ENCODE measurements around the gene DECR2. TPM values are rescaled to one million over a fixed set of nuclear protein-coding genes. Genes with fewer than 3 reads are reported as not detected.
"Not testable (repeated sequence)": the region's sequence is repeated elsewhere in the genome, so short reads cannot be mapped to it uniquely, and the experiment has no call there.

The DECR2 gene
- total and polyA plus RNA-seq, 2 donors (not counting 1 experiment from before 2014, with no cell fraction given), result 12.0 to 12.1 TPM

DNA sequence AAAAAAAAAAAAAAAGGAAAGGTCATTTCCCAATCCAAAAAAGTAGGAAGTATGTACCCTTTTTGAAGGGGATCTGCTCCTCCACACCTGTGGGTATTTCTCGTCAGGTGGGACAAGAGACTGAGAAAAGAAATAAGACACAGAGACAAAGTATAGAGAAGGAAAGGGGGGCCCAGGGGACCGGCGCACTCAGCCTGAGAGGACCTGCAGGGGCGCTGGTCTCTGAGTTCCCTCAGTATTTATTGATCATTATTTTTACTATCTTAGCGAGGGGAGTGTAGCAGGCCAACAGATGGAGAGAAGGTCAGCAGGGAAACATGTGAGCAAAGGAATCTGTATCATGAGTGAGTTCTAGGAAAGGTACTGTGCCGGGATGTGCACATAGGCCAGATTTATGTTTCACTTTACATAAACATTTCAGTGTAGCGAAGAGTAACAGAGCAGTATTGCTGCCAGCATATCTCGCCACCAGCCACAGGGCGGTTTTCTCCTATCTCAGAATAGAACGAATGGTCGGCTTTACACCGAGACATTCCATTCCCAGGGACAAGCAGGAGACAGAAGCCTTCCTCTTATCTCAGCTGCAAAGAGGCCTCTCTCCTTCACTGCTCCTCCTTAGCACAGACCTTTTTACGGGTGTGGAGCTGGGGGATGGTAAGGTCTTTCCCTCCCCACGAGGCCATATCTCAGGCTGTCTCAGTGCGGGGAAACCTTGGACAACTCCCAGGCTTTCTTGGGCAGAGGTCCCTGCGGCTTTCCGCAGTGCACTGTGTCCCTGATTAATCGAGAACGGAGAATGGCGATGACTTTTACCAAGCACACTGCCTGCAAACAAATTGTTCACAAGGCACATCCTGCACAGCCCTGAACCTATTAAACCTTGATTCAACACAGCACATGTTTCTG lies 13.7 kb upstream of the DECR2 start:
- not testable (repeated sequence) for H3K27ac ChIP-seq (ENCODE audit: insufficient read depth, low read length); H3K9ac ChIP-seq (ENCODE audit: insufficient read depth, low read length); H4K20me1 ChIP-seq (ENCODE audit: control insufficient read depth, extremely low read depth, insufficient read depth, low read length); H3K9me3 ChIP-seq (ENCODE audit: control insufficient read depth, insufficient read depth, low read depth, low read length); H3K4me1 ChIP-seq (ENCODE audit: control insufficient read depth, extremely low read depth, insufficient read depth, low read length); H3K36me3 ChIP-seq (ENCODE audit: control insufficient read depth, insufficient read depth, low read length); H3K27me3 ChIP-seq (ENCODE audit: control insufficient read depth, insufficient read depth, low read length); H3K79me2 ChIP-seq (ENCODE audit: control insufficient read depth, insufficient read depth, low read length)
- H3K4me3 ChIP-seq (replicated peaks in 1 of 4; ENCODE audit: control extremely low read depth in 1 of 4, insufficient read depth in 1 of 4, low read depth in 3 of 4, low read length in 4 of 4), result peak overlapping the region in 2 of 4 experiments; percentile 14 to 36
- H3K4me2 ChIP-seq (ENCODE audit: extremely low read depth, insufficient read depth, low read length), result peak overlapping the region; percentile 69
- H2AFZ ChIP-seq (ENCODE audit: low read length), result peak overlapping the region; percentile 38
- peak; percentile 58 to 70 for DNase-seq (ENCODE audit: low read depth in 2 of 2)
- TF ChIP-seq, protein P1, sequence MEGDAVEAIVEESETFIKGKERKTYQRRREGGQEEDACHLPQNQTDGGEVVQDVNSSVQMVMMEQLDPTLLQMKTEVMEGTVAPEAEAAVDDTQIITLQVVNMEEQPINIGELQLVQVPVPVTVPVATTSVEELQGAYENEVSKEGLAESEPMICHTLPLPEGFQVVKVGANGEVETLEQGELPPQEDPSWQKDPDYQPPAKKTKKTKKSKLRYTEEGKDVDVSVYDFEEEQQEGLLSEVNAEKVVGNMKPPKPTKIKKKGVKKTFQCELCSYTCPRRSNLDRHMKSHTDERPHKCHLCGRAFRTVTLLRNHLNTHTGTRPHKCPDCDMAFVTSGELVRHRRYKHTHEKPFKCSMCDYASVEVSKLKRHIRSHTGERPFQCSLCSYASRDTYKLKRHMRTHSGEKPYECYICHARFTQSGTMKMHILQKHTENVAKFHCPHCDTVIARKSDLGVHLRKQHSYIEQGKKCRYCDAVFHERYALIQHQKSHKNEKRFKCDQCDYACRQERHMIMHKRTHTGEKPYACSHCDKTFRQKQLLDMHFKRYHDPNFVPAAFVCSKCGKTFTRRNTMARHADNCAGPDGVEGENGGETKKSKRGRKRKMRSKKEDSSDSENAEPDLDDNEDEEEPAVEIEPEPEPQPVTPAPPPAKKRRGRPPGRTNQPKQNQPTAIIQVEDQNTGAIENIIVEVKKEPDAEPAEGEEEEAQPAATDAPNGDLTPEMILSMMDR (conservative IDR thresholded peaks at IDR 0.05 in 1 of 2, IDR thresholded peaks at IDR 0.05 in 1 of 2; ENCODE audit: low read depth in 1 of 2, low read length in 2 of 2), result peak in 1 of 2 donors; percentile 29

- TF ChIP-seq, protein P1 (conservative IDR thresholded peaks at IDR 0.05 in 1 of 2, IDR thresholded peaks at IDR 0.05 in 1 of 2; ENCODE audit: low read depth in 1 of 2, low read length in 2 of 2), result no peak
- TF ChIP-seq EZH2 (IDR thresholded peaks at IDR 0.05; ENCODE audit: low read length, missing control alignments), result no peak
- Histone ChIP-seq H3K4me3 (replicated peaks in 1 of 4; ENCODE audit: control extremely low read depth in 1 of 4, insufficient read depth in 1 of 4, low read depth in 3 of 4, low read length in 4 of 4) (no peak overlapping the region), H3K36me3 (ENCODE audit: control insufficient read depth, insufficient read depth, low read length) (no peaks in the 10 kb centered on the region), H3K4me1 (ENCODE audit: control insufficient read depth, extremely low read depth, insufficient read depth, low read length) (no peaks in the 10 kb centered on the region), H3K9me3 (ENCODE audit: control insufficient read depth, insufficient read depth, low read depth, low read length) (no peaks in the 10 kb centered on the region), H3K27ac (ENCODE audit: insufficient read depth, low read length) (no peak overlapping the region), H3K27me3 (ENCODE audit: control insufficient read depth, insufficient read depth, low read length) (no peaks in the 10 kb centered on the region), H3K79me2 (ENCODE audit: control insufficient read depth, insufficient read depth, low read length) (no peaks in the 10 kb centered on the region), H3K4me2 (ENCODE audit: extremely low read depth, insufficient read depth, low read length) (no peak overlapping the region), H2AFZ (ENCODE audit: low read length) (no peak overlapping the region), H4K20me1 (ENCODE audit: control insufficient read depth, extremely low read depth, insufficient read depth, low read length) (no peaks in the 10 kb centered on the region), H3K9ac (ENCODE audit: insufficient read depth, low read length) (no peak overlapping the region)
- DNase-seq (ENCODE audit: low read depth in 2 of 2), result no peak
Observed at GRCh38 chr16:389352-389751, 12.3 kb upstream of the DECR2 start.

GRCh38 chr16:391885-392335 lies 9.8 kb upstream of the DECR2 start:
- Histone ChIP-seq H3K4me2 (ENCODE audit: extremely low read depth, insufficient read depth, low read length) (peak overlapping the region; percentile 37), H3K79me2 (ENCODE audit: control insufficient read depth, insufficient read depth, low read length) (no peaks in the 10 kb centered on the region), H3K27me3 (ENCODE audit: control insufficient read depth, insufficient read depth, low read length) (no peaks in the 10 kb centered on the region), H3K9me3 (ENCODE audit: control insufficient read depth, insufficient read depth, low read depth, low read length) (no peaks in the 10 kb centered on the region), H3K36me3 (ENCODE audit: control insufficient read depth, insufficient read depth, low read length) (no peaks in the 10 kb centered on the region), H3K4me3 (replicated peaks in 1 of 4; ENCODE audit: control extremely low read depth in 1 of 4, insufficient read depth in 1 of 4, low read depth in 3 of 4, low read length in 4 of 4) (no peak overlapping the region), H3K27ac (ENCODE audit: insufficient read depth, low read length) (no peak overlapping the region), H2AFZ (ENCODE audit: low read length) (no peak overlapping the region), H3K4me1 (ENCODE audit: control insufficient read depth, extremely low read depth, insufficient read depth, low read length) (no peaks in the 10 kb centered on the region), H4K20me1 (ENCODE audit: control insufficient read depth, extremely low read depth, insufficient read depth, low read length) (no peaks in the 10 kb centered on the region), H3K9ac (ENCODE audit: insufficient read depth, low read length) (no peak overlapping the region)
- DNase-seq (ENCODE audit: low read depth in 2 of 2), result peak; percentile 80 to 83
- no peak for TF ChIP-seq EZH2 (IDR thresholded peaks at IDR 0.05; ENCODE audit: low read length, missing control alignments)
- TF ChIP-seq, protein P1 (conservative IDR thresholded peaks at IDR 0.05 in 1 of 2, IDR thresholded peaks at IDR 0.05 in 1 of 2; ENCODE audit: low read depth in 1 of 2, low read length in 2 of 2), result peak; percentile 75 to 93
